Uterus (tissue), 4 donors: ENCODE measurements around the gene CLEC17A. TPM values are rescaled to one million over a fixed set of nuclear protein-coding genes. Genes with fewer than 3 reads are reported as not detected.
A peak's percentile ranks its signal among the peaks of the same experiment; 100 is the strongest.

Experiments
- DNase-seq, 2 donors: peaks; one replicate each; pipeline ENCODE4 v3.0.0-alpha.2; 2019 to 2020
- H3K27ac ChIP-seq, 2 donors: fragments of 200-600 bp; sonication (generic); 1 replicate in 1 of 2; 2 replicates in 1 of 2; pipeline ENCODE4 v1.5.1; 2016 to 2018
- H3K27me3 ChIP-seq, 2 donors: fragments of 200-600 bp; sonication (generic); one replicate each; pipeline ENCODE4 v1.5.1; 2018 to 2019; ENCODE audit warnings: control low read depth in 1 of 2
- H3K36me3 ChIP-seq, 2 donors: fragments of 200-600 bp; sonication (generic); one replicate each; pipeline ENCODE4 v1.5.1; 2019; ENCODE audit warnings: control low read depth in 1 of 2
- H3K4me1 ChIP-seq, 2 donors: fragments of 200-600 bp; sonication (generic); one replicate each; pipeline ENCODE4 v1.5.1; 2018 to 2019; ENCODE audit warnings: control low read depth in 1 of 2
- H3K4me3 ChIP-seq, 2 donors: fragments of 200-600 bp; sonication (generic); 1 replicate in 1 of 2; 2 replicates in 1 of 2; pipeline ENCODE4 v1.5.1; 2018 to 2019; ENCODE audit warnings: mild to moderate bottlenecking in 1 of 2
- H3K9me3 ChIP-seq, 2 donors: fragments of 200-600 bp; sonication (generic); one replicate each; pipeline ENCODE4 v1.5.1; 2019; ENCODE audit warnings: control low read depth in 1 of 2
- CTCF ChIP-seq, 4 experiments: fragments of 200-600 bp in 2 of 4; fragments of 450-650 bp in 2 of 4; sonication (generic) in 2 of 4; IDR thresholded peaks; one replicate each; pipeline ENCODE4 v1.5.1; 2016 to 2019; ENCODE audit warnings: antibody characterized with exemption in 4 of 4, mild to moderate bottlenecking in 2 of 4, moderate library complexity in 1 of 4
- POLR2A ChIP-seq, 2 donors: fragments of 450-650 bp; IDR thresholded peaks; one replicate each; pipeline ENCODE4 v1.6.1; 2016; ENCODE audit warnings: antibody characterized with exemption in 2 of 2, mild to moderate bottlenecking in 1 of 2, moderate library complexity in 1 of 2
- intact Hi-C: fragments of 100-400 bp; cut with DNase I; formaldehyde crosslinking; loops from one replicate; pipeline ENCODE4 v1.15.1; 2023; ENCODE audit warnings: low total_unique reads
- total RNA-seq, 4 donors: library from RNA; depleted of rRNA in 3 of 4; stranded (reverse); fragments of >200 nt in 3 of 4; gene quantifications; one replicate each; pipeline versions ENCODE4 v1.1.0 to v1.2.4, GENCODE V29; 2014 to 2023
- donor health status: DM: yes; HTN: yes; CAD: no.

Gene CLEC17A
- total RNA-seq, 4 donors from 2014 or later = 0.55 TPM; not detected in 3

- Histone ChIP-seq H3K4me3 (no peak overlapping the region), H3K9me3 (no peaks in the 10 kb centered on the region), H3K4me1 (peaks cover 0 to 11% of the 10 kb centered on the region in 2 donors), H3K27ac (no peak overlapping the region), H3K27me3 (no peaks in the 10 kb centered on the region), H3K36me3 (no peaks in the 10 kb centered on the region)
- no peak for DNase-seq
- intact Hi-C loops = no loop called here
- TF ChIP-seq POLR2A (IDR thresholded peaks at IDR 0.05) (no peak), CTCF (IDR thresholded peaks at IDR 0.05) (no peak)
Observed at GRCh38 chr19:14558370-14559066, 24.4 kb upstream of the CLEC17A start.

- H3K4me3 ChIP-seq = no peak overlapping the region
- no peak for DNase-seq
- H3K27me3 ChIP-seq = no peaks in the 10 kb centered on the region
- H3K36me3 ChIP-seq = no peaks in the 10 kb centered on the region
- H3K4me1 ChIP-seq = peaks cover 0 to 11% of the 10 kb centered on the region in 2 donors
- intact Hi-C loops = no loop called here
- TF ChIP-seq POLR2A (IDR thresholded peaks at IDR 0.05) (no peak), CTCF (IDR thresholded peaks at IDR 0.05) (no peak)
- peak overlapping the region; percentile 39 to 60 for H3K27ac ChIP-seq
- no peaks in the 10 kb centered on the region for H3K9me3 ChIP-seq
Observed at GRCh38 chr19:14559916-14560775, 22.7 kb upstream of the CLEC17A start.

- Histone ChIP-seq H3K27ac (peak overlapping the region; percentile 39 to 60), H3K27me3 (no peaks in the 10 kb centered on the region), H3K36me3 (no peaks in the 10 kb centered on the region), H3K4me3 (no peak overlapping the region), H3K9me3 (no peaks in the 10 kb centered on the region), H3K4me1 (peaks cover 0 to 11% of the 10 kb centered on the region in 2 donors)
- TF ChIP-seq CTCF (IDR thresholded peaks at IDR 0.05) (no peak), POLR2A (IDR thresholded peaks at IDR 0.05) (no peak)
- no peak for DNase-seq
- intact Hi-C loops = no loop called here
Observed at GRCh38 chr19:14560776-14561108, 22.1 kb upstream of the CLEC17A start.

- peaks cover 0 to 8% of the 10 kb centered on the region in 2 donors for H3K4me1 ChIP-seq
- no peak for DNase-seq
- no peak overlapping the region for H3K4me3 ChIP-seq
- H3K27me3 ChIP-seq = no peaks in the 10 kb centered on the region
- no peaks in the 10 kb centered on the region for H3K36me3 ChIP-seq
- no peak for TF ChIP-seq CTCF (IDR thresholded peaks at IDR 0.05)
- no peak for TF ChIP-seq POLR2A (IDR thresholded peaks at IDR 0.05)
- no peaks in the 10 kb centered on the region for H3K9me3 ChIP-seq
- peak overlapping the region; percentile 39 to 60 for H3K27ac ChIP-seq
- intact Hi-C loops = no loop called here
Observed at GRCh38 chr19:14561249-14561648, 21.6 kb upstream of the CLEC17A start.

- H3K27me3 ChIP-seq = no peaks in the 10 kb centered on the region
- no peak overlapping the region for H3K4me3 ChIP-seq
- no peak for DNase-seq
- intact Hi-C loops = no loop called here
- H3K27ac ChIP-seq = peak overlapping the region; percentile 39 to 60
- no peaks in the 10 kb centered on the region for H3K36me3 ChIP-seq
- TF ChIP-seq POLR2A (IDR thresholded peaks at IDR 0.05) (no peak), CTCF (IDR thresholded peaks at IDR 0.05) (no peak)
- no peaks in the 10 kb centered on the region for H3K9me3 ChIP-seq
- H3K4me1 ChIP-seq = peaks cover 0 to 1% of the 10 kb centered on the region in 2 donors
Observed at GRCh38 chr19:14561847-14562351, 21.0 kb upstream of the CLEC17A start.
